ENCODE data around the gene AKAP14.

DNA sequence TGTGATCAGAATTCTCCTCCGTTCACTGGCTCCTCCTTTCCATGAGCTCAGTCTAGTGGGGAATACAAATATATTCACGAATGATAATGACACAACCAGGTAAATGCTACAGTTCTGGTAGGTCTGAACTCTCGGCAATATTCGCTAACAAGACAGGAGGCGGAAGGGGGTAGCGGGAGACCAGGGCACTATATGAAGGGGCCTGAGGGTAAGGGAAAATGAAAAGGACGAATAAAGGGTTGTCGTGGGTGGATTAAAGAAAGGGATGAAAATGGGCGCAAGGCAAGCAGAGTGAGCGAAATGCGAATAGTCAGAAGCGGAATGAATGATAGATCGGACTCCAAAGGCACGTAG lies 47.1 kb downstream of the AKAP14 start:
- TF ChIP-seq, protein P1, sequence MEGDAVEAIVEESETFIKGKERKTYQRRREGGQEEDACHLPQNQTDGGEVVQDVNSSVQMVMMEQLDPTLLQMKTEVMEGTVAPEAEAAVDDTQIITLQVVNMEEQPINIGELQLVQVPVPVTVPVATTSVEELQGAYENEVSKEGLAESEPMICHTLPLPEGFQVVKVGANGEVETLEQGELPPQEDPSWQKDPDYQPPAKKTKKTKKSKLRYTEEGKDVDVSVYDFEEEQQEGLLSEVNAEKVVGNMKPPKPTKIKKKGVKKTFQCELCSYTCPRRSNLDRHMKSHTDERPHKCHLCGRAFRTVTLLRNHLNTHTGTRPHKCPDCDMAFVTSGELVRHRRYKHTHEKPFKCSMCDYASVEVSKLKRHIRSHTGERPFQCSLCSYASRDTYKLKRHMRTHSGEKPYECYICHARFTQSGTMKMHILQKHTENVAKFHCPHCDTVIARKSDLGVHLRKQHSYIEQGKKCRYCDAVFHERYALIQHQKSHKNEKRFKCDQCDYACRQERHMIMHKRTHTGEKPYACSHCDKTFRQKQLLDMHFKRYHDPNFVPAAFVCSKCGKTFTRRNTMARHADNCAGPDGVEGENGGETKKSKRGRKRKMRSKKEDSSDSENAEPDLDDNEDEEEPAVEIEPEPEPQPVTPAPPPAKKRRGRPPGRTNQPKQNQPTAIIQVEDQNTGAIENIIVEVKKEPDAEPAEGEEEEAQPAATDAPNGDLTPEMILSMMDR (conservative IDR thresholded peaks at IDR 0.05; ENCODE audit: low read depth, low read length): no peak
- TF ChIP-seq RAD21 (IDR thresholded peaks at IDR 0.05; ENCODE audit: low read length): no peak
- no peak for TF ChIP-seq RFX5 (IDR thresholded peaks at IDR 0.05; ENCODE audit: low read depth, low read length)
- TF ChIP-seq POLR2A (IDR thresholded peaks at IDR 0.05; ENCODE audit: low read depth, low read length): no peak
- no peak for TF ChIP-seq MXI1 (IDR thresholded peaks at IDR 0.05; ENCODE audit: borderline replicate concordance, low read depth, low read length)
- TF ChIP-seq, protein P2, sequence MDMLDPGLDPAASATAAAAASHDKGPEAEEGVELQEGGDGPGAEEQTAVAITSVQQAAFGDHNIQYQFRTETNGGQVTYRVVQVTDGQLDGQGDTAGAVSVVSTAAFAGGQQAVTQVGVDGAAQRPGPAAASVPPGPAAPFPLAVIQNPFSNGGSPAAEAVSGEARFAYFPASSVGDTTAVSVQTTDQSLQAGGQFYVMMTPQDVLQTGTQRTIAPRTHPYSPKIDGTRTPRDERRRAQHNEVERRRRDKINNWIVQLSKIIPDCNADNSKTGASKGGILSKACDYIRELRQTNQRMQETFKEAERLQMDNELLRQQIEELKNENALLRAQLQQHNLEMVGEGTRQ (IDR thresholded peaks at IDR 0.05; ENCODE audit: low read depth, low read length): no peak
- TF ChIP-seq, protein P3, sequence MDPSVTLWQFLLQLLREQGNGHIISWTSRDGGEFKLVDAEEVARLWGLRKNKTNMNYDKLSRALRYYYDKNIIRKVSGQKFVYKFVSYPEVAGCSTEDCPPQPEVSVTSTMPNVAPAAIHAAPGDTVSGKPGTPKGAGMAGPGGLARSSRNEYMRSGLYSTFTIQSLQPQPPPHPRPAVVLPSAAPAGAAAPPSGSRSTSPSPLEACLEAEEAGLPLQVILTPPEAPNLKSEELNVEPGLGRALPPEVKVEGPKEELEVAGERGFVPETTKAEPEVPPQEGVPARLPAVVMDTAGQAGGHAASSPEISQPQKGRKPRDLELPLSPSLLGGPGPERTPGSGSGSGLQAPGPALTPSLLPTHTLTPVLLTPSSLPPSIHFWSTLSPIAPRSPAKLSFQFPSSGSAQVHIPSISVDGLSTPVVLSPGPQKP (IDR thresholded peaks at IDR 0.05; ENCODE audit: borderline replicate concordance, low read depth, low read length): no peak
- no peak for TF ChIP-seq CHD1 (IDR thresholded peaks at IDR 0.05; ENCODE audit: low read depth, low read length)
- no peak for TF ChIP-seq FOS (IDR thresholded peaks at IDR 0.05; ENCODE audit: low read depth, low read length)
- TF ChIP-seq RCOR1 (IDR thresholded peaks at IDR 0.05; ENCODE audit: insufficient replicate concordance, low read length): no peak
- no peak for TF ChIP-seq SMC3 (IDR thresholded peaks at IDR 0.05; ENCODE audit: low read depth, low read length)
- TF ChIP-seq MAZ (IDR thresholded peaks at IDR 0.05; ENCODE audit: borderline replicate concordance, low read depth, low read length): no peak
